ENCODE data around the gene MACROD2. TPM values are rescaled to one million over a fixed set of nuclear protein-coding genes. Genes with fewer than 3 reads are reported as not detected.

The MACROD2 gene
- total RNA-seq, 4 donors from 2014 or later: 4.0 to 14.1 (median 10.4) TPM

DNA sequence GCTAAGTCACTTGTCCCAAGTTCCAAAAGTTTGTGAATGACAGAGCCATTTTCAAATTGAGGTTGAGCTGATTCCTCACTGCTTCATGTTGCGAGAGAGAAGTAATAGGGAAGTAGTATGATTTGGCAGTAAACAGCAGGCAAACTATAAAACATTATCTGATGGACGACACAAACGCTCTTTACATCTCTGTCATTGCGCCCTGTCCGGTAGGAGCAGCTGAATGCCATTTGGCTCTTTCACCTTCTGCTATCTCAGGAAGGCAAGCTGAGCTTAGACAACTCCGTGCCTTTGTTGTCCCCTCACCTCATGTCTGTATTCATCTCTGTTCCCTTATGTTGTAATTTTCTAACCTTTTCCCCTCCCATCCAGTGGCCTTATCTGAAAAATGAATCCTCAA is 782.8 kb downstream of the MACROD2 start:
- no peak overlapping the region for H3K27ac ChIP-seq
- 83 to 93% methylated on average over 6 of the region's 6 CpGs for WGBS, 2 donors
- no peak overlapping the region for H3K4me3 ChIP-seq
- H3K4me1 ChIP-seq: no peaks in the 10 kb centered on the region
- H3K36me3 ChIP-seq: no peaks in the 10 kb centered on the region
- no peaks in the 10 kb centered on the region for H3K27me3 ChIP-seq
- no peaks in the 10 kb centered on the region for H3K9me3 ChIP-seq
- no peak for DNase-seq (ENCODE audit: low spot score in 2 of 2)
- TF ChIP-seq, protein P1, sequence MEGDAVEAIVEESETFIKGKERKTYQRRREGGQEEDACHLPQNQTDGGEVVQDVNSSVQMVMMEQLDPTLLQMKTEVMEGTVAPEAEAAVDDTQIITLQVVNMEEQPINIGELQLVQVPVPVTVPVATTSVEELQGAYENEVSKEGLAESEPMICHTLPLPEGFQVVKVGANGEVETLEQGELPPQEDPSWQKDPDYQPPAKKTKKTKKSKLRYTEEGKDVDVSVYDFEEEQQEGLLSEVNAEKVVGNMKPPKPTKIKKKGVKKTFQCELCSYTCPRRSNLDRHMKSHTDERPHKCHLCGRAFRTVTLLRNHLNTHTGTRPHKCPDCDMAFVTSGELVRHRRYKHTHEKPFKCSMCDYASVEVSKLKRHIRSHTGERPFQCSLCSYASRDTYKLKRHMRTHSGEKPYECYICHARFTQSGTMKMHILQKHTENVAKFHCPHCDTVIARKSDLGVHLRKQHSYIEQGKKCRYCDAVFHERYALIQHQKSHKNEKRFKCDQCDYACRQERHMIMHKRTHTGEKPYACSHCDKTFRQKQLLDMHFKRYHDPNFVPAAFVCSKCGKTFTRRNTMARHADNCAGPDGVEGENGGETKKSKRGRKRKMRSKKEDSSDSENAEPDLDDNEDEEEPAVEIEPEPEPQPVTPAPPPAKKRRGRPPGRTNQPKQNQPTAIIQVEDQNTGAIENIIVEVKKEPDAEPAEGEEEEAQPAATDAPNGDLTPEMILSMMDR (IDR thresholded peaks at IDR 0.05): no peak
- TF ChIP-seq EP300 (IDR thresholded peaks at IDR 0.05) (no peak), POLR2A (IDR thresholded peaks at IDR 0.05) (no peak)

DNA sequence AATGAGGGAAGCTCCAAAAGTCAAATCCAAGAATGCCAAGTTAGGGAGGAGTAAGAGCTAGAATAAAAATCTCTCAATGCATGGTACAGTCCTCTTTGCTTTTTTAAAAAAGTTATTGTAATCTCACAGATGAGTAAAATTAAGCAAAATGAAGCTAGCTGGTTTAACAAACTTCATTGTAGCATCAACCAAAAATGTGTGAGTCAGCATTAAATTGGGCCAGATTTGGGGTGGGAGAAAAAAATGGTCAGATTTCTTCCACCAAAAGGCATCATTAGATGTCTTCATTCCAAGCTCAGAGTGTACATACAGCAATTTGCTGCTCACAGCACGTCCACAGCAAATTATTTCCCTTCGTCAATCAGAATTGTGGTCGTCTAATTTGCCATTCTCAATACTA is 783.6 kb downstream of the MACROD2 start:
- no peaks in the 10 kb centered on the region for H3K9me3 ChIP-seq
- TF ChIP-seq, protein P1 (IDR thresholded peaks at IDR 0.05): no peak
- no peak for TF ChIP-seq POLR2A (IDR thresholded peaks at IDR 0.05)
- no peak for TF ChIP-seq EP300 (IDR thresholded peaks at IDR 0.05)
- no peak for DNase-seq (ENCODE audit: low spot score in 2 of 2)
- no peaks in the 10 kb centered on the region for H3K36me3 ChIP-seq
- H3K4me3 ChIP-seq: no peak overlapping the region
- no peaks in the 10 kb centered on the region for H3K4me1 ChIP-seq
- no peaks in the 10 kb centered on the region for H3K27me3 ChIP-seq
- 87 to 96% methylated on average over 3 of the region's 3 CpGs for WGBS, 2 donors
- no peak overlapping the region for H3K27ac ChIP-seq

DNA sequence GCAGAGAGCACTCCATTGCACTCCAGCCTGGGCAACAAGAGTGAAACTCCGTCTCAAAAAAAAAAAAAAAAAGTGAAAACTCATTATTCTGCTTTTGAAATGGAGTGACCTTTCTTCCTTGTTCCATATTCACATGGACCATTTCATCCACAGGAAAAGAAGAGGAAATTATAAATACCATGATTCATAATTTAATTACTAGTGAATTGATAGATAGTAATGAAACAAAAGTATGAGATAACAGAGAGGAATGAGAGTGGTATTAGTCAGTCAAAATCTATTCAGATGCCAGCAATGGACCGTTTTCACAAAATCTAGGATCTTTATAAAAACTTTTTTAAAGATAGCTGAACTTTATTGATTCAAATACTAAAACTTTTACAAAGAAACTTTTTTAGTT is 785.2 kb downstream of the MACROD2 start:
- 52 to 70% methylated on average over 2 of the region's 2 CpGs for WGBS, 2 donors
- Histone ChIP-seq H3K27me3 (no peaks in the 10 kb centered on the region), H3K27ac (no peak overlapping the region), H3K36me3 (no peaks in the 10 kb centered on the region), H3K9me3 (no peaks in the 10 kb centered on the region), H3K4me1 (no peaks in the 10 kb centered on the region), H3K4me3 (no peak overlapping the region)
- no peak for DNase-seq (ENCODE audit: low spot score in 2 of 2)
- TF ChIP-seq, protein P1 (IDR thresholded peaks at IDR 0.05): no peak
- no peak for TF ChIP-seq POLR2A (IDR thresholded peaks at IDR 0.05)
- no peak for TF ChIP-seq EP300 (IDR thresholded peaks at IDR 0.05)

DNA sequence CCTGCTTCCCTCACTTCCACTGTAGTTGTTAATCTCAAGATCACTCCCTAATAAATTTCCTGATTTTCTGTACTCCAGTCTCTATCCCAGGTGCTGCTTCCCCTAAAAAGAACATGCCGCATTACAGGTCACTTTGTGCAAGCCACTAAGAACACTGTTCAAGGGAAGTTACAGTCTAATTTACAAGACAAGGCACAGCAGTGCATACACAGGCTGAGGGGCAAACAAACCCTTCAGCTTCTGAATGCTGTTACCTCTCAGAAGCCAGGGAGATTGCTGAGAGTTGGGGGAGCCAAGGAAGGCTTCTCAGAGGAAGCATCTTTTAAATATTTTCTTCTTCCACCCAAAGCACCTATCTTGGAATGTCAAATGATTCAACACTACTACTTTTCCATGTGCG is 787.4 kb downstream of the MACROD2 start:
- no peak overlapping the region for H3K4me3 ChIP-seq
- H3K27me3 ChIP-seq: no peaks in the 10 kb centered on the region
- H3K27ac ChIP-seq: no peak overlapping the region
- TF ChIP-seq, protein P1 (IDR thresholded peaks at IDR 0.05): no peak
- no peak for TF ChIP-seq POLR2A (IDR thresholded peaks at IDR 0.05)
- TF ChIP-seq EP300 (IDR thresholded peaks at IDR 0.05): no peak
- DNase-seq (ENCODE audit: low spot score in 2 of 2): no peak
- H3K4me1 ChIP-seq: no peaks in the 10 kb centered on the region
- H3K9me3 ChIP-seq: no peaks in the 10 kb centered on the region
- H3K36me3 ChIP-seq: no peaks in the 10 kb centered on the region
- 84 to 95% methylated on average over 2 of the region's 2 CpGs for WGBS, 2 donors

DNA sequence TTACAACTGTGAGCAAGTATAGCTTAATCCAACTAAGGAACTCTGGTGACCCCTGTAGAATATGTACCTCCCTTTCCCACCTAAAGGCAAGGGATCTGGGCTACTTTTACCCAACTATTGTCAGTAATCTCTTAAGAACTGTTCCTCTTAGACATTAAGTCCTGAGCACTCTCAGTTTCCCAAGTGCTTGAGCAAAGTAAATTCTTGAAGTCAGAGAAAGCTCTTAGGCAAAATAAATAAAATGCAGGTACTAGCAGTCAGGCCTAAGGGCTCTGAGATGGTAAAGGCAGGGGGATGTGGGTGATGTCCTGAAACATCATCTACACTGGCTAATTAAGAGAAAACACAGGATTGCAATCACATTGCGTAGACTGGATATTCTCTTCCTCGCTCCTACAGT is 788.5 kb downstream of the MACROD2 start:
- no peaks in the 10 kb centered on the region for H3K4me1 ChIP-seq
- DNase-seq (ENCODE audit: low spot score in 2 of 2): no peak
- H3K27me3 ChIP-seq: no peaks in the 10 kb centered on the region
- H3K4me3 ChIP-seq: no peak overlapping the region
- TF ChIP-seq EP300 (IDR thresholded peaks at IDR 0.05) (no peak), POLR2A (IDR thresholded peaks at IDR 0.05) (no peak)
- TF ChIP-seq, protein P1 (IDR thresholded peaks at IDR 0.05): no peak
- 92% methylated on average over 2 of the region's 2 CpGs for WGBS, 2 donors
- H3K27ac ChIP-seq: no peak overlapping the region
- H3K9me3 ChIP-seq: no peaks in the 10 kb centered on the region
- no peaks in the 10 kb centered on the region for H3K36me3 ChIP-seq

Data from tibial nerve (tissue), 4 donors.